Subcutaneous abdominal adipose tissue (tissue), 5 donors: ENCODE measurements around the gene SLC35B2.

ENCODE experiments used
- H3K27ac ChIP-seq: one replicate; pipeline ENCODE4 v1.7.0; 2013; ENCODE audit warnings: low read depth, mild to moderate bottlenecking, inconsistent platforms, low read length, moderate library complexity
- H3K27me3 ChIP-seq, 5 donors: one replicate each; pipeline ENCODE4 v1.7.0; 2013; ENCODE audit warnings: low read length in 5 of 5, inconsistent platforms in 1 of 5; ENCODE audit not compliant: control insufficient read depth in 5 of 5, insufficient read depth in 4 of 5
- H3K36me3 ChIP-seq, 5 donors: one replicate each; pipeline ENCODE4 v1.7.0; 2013; ENCODE audit warnings: low read length in 5 of 5; ENCODE audit not compliant: control insufficient read depth in 5 of 5, insufficient read depth in 5 of 5
- H3K4me1 ChIP-seq, 5 donors: one replicate each; pipeline ENCODE4 v1.7.0; 2013; ENCODE audit warnings: low read length in 5 of 5, mild to moderate bottlenecking in 3 of 5, moderate library complexity in 1 of 5; ENCODE audit not compliant: control insufficient read depth in 5 of 5, insufficient read depth in 5 of 5
- H3K4me3 ChIP-seq, 5 donors: one replicate each; pipeline ENCODE4 v1.7.0; 2013; ENCODE audit warnings: low read length in 5 of 5, low read depth in 1 of 5
- H3K9ac ChIP-seq, 5 donors: one replicate each; pipeline ENCODE4 v1.7.0; 2013; ENCODE audit warnings: low read length in 5 of 5, mild to moderate bottlenecking in 4 of 5, moderate library complexity in 3 of 5
- H3K9me3 ChIP-seq, 5 donors: one replicate each; pipeline ENCODE4 v1.7.0; 2013; ENCODE audit warnings: low read length in 5 of 5; ENCODE audit not compliant: control insufficient read depth in 5 of 5
- donor health status: healthy.
- donor health status: healthy.
- donor health status: healthy.
- donor health status: healthy.
- donor health status: healthy.

Gene SLC35B2

DNA sequence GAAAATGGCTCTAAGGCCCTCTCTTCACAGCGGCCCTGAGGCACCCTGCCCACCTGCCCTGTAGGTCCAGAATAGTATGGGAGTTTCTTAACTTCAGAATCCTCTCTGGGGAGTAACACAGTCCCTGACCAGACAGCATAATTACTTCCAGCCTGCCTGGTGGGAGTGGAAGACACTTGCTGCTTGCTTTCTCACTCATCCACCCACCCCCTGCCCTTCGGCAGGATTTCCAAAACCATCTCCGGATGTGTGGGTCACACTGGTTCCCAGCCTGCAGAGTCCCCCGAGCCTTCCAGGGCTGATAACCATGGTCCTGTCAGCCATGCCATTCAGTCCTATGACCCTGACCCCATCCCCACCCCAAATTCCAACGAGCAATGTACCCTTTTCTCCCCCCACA, 28.5 kb downstream of the SLC35B2 start:
- H3K27ac ChIP-seq: peak overlapping the region; percentile 99
- no peaks in the 10 kb centered on the region for H3K9me3 ChIP-seq
- peaks cover 26 to 96% (median 90%) of the 10 kb centered on the region in 5 donors for H3K4me1 ChIP-seq
- peak overlapping the region in 1 of 5 donors; percentile 16 for H3K4me3 ChIP-seq
- peak overlapping the region in 1 of 5 donors; percentile 6 for H3K9ac ChIP-seq
- H3K36me3 ChIP-seq: peaks cover 0 to 64% (median 52%) of the 10 kb centered on the region in 5 donors
- no peaks in the 10 kb centered on the region for H3K27me3 ChIP-seq

- Histone ChIP-seq H3K27me3 (no peaks in the 10 kb centered on the region), H3K4me1 (peaks cover 23 to 95% (median 89%) of the 10 kb centered on the region in 5 donors), H3K36me3 (peaks cover 0 to 61% (median 52%) of the 10 kb centered on the region in 5 donors), H3K27ac (peak overlapping the region; percentile 99), H3K9ac (peak overlapping the region in 1 of 5 donors; percentile 53), H3K4me3 (no peak overlapping the region), H3K9me3 (no peaks in the 10 kb centered on the region)
Observed at GRCh38 chr6:44228433-44228832, 28.9 kb downstream of the SLC35B2 start.

GRCh38 chr6:44228031-44228430, 29.3 kb downstream of the SLC35B2 start:
- H3K27ac ChIP-seq: peak overlapping the region; percentile 99
- peaks cover 0 to 57% (median 48%) of the 10 kb centered on the region in 5 donors for H3K36me3 ChIP-seq
- H3K4me3 ChIP-seq: no peak overlapping the region
- no peaks in the 10 kb centered on the region for H3K27me3 ChIP-seq
- peaks cover 23 to 92% (median 86%) of the 10 kb centered on the region in 5 donors for H3K4me1 ChIP-seq
- H3K9me3 ChIP-seq: no peaks in the 10 kb centered on the region
- H3K9ac ChIP-seq: peak overlapping the region in 1 of 5 donors; percentile 20

GRCh38 chr6:44227148-44227793, 30.1 kb downstream of the SLC35B2 start:
- Histone ChIP-seq H3K4me1 (peaks cover 21 to 92% (median 86%) of the 10 kb centered on the region in 5 donors), H3K9me3 (no peaks in the 10 kb centered on the region), H3K9ac (peak overlapping the region in 3 of 5 donors; percentile 22 to 65 (median 55)), H3K36me3 (peaks cover 0 to 49% (median 40%) of the 10 kb centered on the region in 5 donors), H3K27ac (peak overlapping the region; percentile 99), H3K4me3 (peak overlapping the region in 1 of 5 donors; percentile 31), H3K27me3 (no peaks in the 10 kb centered on the region)

- Histone ChIP-seq H3K27me3 (no peaks in the 10 kb centered on the region), H3K9ac (peak overlapping the region; percentile 47 to 66 (median 57)), H3K4me3 (peak overlapping the region in 3 of 5 donors; percentile 14 to 62 (median 23)), H3K36me3 (peaks cover 0 to 42% (median 33%) of the 10 kb centered on the region in 5 donors), H3K27ac (peak overlapping the region; percentile 99), H3K9me3 (no peaks in the 10 kb centered on the region), H3K4me1 (peaks cover 24 to 91% (median 88%) of the 10 kb centered on the region in 5 donors)
Observed at GRCh38 chr6:44226368-44227147, 30.8 kb downstream of the SLC35B2 start.

GRCh38 chr6:44225579-44226325, 31.6 kb downstream of the SLC35B2 start:
- Histone ChIP-seq H3K9me3 (no peaks in the 10 kb centered on the region), H3K27me3 (no peaks in the 10 kb centered on the region), H3K9ac (peak overlapping the region; percentile 44 to 66 (median 57)), H3K27ac (peak overlapping the region; percentile 99), H3K36me3 (peaks cover 0 to 34% (median 26%) of the 10 kb centered on the region in 5 donors), H3K4me1 (peaks cover 29 to 95% (median 92%) of the 10 kb centered on the region in 5 donors), H3K4me3 (peak overlapping the region in 2 of 5 donors; percentile 23 to 62)

DNA sequence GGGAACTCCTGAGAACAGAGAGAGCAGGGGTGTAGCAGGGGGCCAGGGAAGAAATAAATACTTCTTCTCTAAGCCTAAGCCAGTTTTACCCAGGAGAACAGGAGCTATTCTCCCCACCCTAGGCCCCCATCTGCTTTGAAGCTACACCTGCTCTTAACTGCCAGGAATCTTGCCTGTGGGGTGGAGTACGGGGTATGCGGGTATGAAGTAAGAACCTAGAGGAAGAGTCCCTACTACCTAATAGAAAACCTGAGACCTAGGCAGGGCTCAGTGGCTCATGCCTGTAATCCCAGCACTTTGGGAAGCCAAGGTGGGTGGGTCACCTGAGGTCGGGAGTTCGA, 32.4 kb downstream of the SLC35B2 start:
- H3K9ac ChIP-seq: peak overlapping the region; percentile 40 to 69 (median 58)
- H3K27me3 ChIP-seq: no peaks in the 10 kb centered on the region
- no peaks in the 10 kb centered on the region for H3K9me3 ChIP-seq
- peaks cover 29 to 95% (median 90%) of the 10 kb centered on the region in 5 donors for H3K4me1 ChIP-seq
- H3K36me3 ChIP-seq: peaks cover 0 to 26% (median 18%) of the 10 kb centered on the region in 5 donors
- H3K4me3 ChIP-seq: peak overlapping the region in 3 of 5 donors; percentile 23 to 86 (median 78)
- peak overlapping the region; percentile 99 for H3K27ac ChIP-seq

- Histone ChIP-seq H3K4me1 (peaks cover 29 to 94% (median 86%) of the 10 kb centered on the region in 5 donors), H3K27ac (peak overlapping the region; percentile 99), H3K9ac (peak overlapping the region; percentile 40 to 69 (median 58)), H3K36me3 (peaks cover 0 to 20% (median 12%) of the 10 kb centered on the region in 5 donors), H3K4me3 (peak overlapping the region; percentile 64 to 86 (median 75)), H3K9me3 (no peaks in the 10 kb centered on the region), H3K27me3 (no peaks in the 10 kb centered on the region)
Observed at GRCh38 chr6:44224029-44224964, 33.0 kb downstream of the SLC35B2 start.
